PFSK-1 (cell line): ENCODE data around the gene FBLN2.

Experiments
- FOXP2 ChIP-seq: optimal IDR thresholded peaks from 2 replicates; pipeline ENCODE3; 2011; ENCODE audit warnings: borderline replicate concordance, control low read depth, inconsistent platforms; ENCODE audit not compliant: insufficient read depth; ENCODE audit errors: extremely low read length, extremely low read depth
- POLR2AphosphoS5 ChIP-seq: IDR thresholded peaks from 2 replicates; pipeline ENCODE4 v1.6.1; 2012; ENCODE audit warnings: low read depth, mild to moderate bottlenecking, control low read depth, low read length, moderate library complexity
- REST ChIP-seq, 2 experiments: IDR thresholded peaks; 2 replicates each; pipeline versions ENCODE4 v1.6.1 to v1.8.0; 2011 to 2012; ENCODE audit warnings: low read depth in 2 of 2, low read length in 2 of 2, control low read depth in 1 of 2, inconsistent platforms in 1 of 2, mild to moderate bottlenecking in 1 of 2, moderate library complexity in 1 of 2; ENCODE audit not compliant: insufficient read depth in 1 of 2
- SIN3A ChIP-seq: IDR thresholded peaks from 2 replicates; pipeline ENCODE4 v1.6.1; 2012; ENCODE audit warnings: mild to moderate bottlenecking, low read length, moderate library complexity, borderline replicate concordance; ENCODE audit not compliant: insufficient read depth
- TAF1 ChIP-seq: IDR thresholded peaks from 2 replicates; pipeline ENCODE4 v1.6.1; 2012; ENCODE audit warnings: low read length, control low read depth, borderline replicate concordance; ENCODE audit not compliant: insufficient read depth

Gene FBLN2

GRCh38 chr3:13663781-13664535, 115.0 kb downstream of the FBLN2 start:
- TF ChIP-seq POLR2AphosphoS5 (no peak), FOXP2 (no peak), TAF1 (no peak), SIN3A (no peak), REST (IDR thresholded peaks at IDR 0.05; ENCODE audit: insufficient read depth in 1 of 2, low read depth in 2 of 2, low read length in 2 of 2) (no peak)

DNA sequence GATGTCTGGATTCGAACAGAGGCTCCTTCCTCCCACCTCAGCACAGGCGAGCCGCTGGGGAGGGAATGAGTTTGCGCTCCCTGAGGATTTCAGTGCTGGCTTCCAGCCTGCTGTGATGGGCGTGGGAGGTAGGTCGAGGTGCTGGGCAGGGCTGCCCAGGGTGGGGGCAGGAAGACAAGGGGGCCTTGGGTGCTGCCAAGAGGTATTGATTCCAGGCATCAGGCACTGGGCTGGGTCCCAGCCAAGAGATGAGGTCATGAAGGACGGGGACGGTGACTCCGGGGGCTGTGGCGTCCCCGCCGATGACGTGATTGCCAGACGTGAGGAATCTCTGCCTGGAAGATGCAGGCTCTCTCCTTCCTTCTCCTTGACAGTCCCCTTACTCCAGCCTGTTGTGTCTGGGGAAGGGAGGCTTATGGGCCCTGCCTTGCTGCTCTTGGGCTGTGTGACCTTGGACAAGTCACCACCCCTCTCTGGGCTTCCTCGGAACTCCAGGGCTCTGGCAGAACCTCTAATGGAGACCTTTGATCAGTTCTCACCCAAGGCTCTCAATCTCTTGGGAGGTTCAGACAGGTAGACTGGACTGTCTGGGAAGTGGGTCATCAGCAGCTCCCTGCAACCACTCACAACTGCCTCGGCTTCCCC, 116.8 kb downstream of the FBLN2 start:
- no peak for TF ChIP-seq FOXP2
- TF ChIP-seq TAF1 = no peak
- no peak for TF ChIP-seq REST (IDR thresholded peaks at IDR 0.05; ENCODE audit: insufficient read depth in 1 of 2, low read depth in 2 of 2, low read length in 2 of 2)
- no peak for TF ChIP-seq SIN3A
- no peak for TF ChIP-seq POLR2AphosphoS5

GRCh38 chr3:13666227-13666619, 117.3 kb downstream of the FBLN2 start:
- TF ChIP-seq SIN3A = no peak
- TF ChIP-seq FOXP2 = no peak
- no peak for TF ChIP-seq TAF1
- no peak for TF ChIP-seq REST (IDR thresholded peaks at IDR 0.05; ENCODE audit: insufficient read depth in 1 of 2, low read depth in 2 of 2, low read length in 2 of 2)
- TF ChIP-seq POLR2AphosphoS5 = no peak

DNA sequence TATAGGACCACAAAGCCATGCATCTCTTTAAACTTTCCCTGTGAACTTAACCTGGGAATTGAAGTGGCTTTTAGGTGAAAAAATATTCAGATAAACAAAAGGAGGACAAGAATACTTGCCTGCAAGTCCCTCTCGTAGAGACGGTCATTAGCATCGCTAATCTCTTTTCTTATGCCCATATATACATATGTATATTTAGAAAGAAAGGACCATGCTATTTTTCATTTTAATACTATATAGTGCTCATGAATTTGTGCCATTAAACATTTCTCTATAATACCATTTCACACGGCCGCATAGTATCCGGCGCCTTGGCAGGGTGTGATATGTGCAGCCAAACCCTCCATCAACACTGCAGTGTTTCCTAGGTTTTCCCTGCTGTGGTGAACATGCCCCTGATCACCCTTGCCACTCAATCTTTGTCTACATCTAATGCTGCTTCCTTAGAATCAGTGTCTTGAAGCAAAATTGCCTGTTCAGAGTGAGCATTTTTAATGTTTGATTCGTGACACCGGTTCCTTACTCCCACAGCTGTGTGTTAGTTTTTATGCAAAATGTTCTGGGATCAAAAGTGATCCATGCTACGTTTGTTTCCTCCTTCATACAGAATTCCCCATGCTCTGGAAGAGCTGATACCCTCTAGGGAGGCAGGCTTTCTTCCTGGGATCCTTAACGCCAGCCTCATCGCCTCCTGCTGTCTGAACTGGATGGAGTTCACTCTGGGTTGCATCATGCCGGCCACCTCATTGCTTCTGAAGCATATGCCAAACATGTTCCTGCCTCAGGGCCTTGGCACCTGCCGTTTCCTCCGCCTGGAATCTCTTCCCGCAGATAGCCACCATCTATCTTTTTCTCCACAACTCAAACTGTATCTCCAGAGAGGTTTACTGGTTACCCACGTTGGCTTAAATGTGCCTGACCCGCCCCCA, 118.1 kb downstream of the FBLN2 start:
- TF ChIP-seq POLR2AphosphoS5 (no peak), REST (IDR thresholded peaks at IDR 0.05; ENCODE audit: insufficient read depth in 1 of 2, low read depth in 2 of 2, low read length in 2 of 2) (no peak), TAF1 (no peak), FOXP2 (no peak), SIN3A (no peak)
